Stimulated activated CD8-positive, alpha-beta memory T cell treated with anti-CD3 and anti-CD28 coated beads, Interleukin-7, amount 100 ng/mL, for 4 hours (primary cell): ENCODE results near the gene GANAB.
"Not testable (repeated sequence)": the region's sequence is repeated elsewhere in the genome, so short reads cannot be mapped to it uniquely, and the experiment has no call there.

Experiments
- DNase-seq, 2 donors: peaks; one replicate each; pipeline ENCODE4 v3.0.0-alpha.2; 2020; ENCODE audit warnings: low read depth in 2 of 2

The GANAB gene

DNA sequence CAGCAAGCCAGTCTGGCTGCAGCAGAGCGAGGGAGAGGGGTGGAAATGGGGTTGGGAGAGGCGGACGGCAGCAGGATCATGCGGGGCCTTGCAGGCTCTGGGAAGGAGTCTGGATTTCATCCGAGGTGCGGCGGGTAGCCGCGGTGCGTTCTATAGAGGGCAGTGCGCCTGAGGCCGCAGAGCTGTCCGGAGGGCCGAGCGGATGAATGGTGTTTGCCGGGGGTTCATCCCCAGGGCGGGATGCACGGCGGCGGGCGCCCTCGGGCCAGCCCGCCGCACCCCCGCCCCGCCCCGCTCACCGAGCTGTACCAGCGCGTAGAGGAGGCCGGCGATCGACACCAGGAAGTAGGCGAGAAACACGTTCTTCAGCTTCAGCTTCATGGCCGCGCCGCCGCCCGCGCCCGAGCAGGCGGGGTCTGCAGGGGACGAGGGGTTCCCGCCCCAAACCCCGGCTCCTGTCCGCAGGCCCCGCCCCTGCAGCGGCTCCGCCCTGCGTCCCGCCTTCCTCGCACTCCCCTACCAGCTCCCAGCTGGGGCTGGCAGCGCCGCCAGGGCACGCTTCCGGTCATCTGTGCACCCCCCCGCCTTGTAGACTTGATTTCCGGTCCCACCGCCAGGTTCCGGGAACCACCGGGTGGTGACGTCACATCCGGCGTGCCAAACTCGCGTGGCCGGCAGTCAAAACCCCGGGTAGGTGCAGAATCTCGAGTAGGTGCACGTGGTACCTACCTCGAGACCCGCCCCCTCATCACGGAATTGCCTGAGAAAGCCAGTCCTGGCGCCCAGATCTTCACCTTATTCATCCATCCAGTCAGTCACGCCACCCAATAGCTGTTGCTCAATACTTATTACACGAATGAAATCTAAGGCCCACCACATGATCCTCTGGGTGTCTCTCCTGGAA is 24.6 kb downstream of the GANAB start, which contains the start of gene B3GAT3:
TSS of gene B3GAT3 (minus strand) at position 420 of the 904 bp plus-strand sequence. CDS start at position 381, 39 bp downstream.
- peak; percentile 97 for DNase-seq

DNA sequence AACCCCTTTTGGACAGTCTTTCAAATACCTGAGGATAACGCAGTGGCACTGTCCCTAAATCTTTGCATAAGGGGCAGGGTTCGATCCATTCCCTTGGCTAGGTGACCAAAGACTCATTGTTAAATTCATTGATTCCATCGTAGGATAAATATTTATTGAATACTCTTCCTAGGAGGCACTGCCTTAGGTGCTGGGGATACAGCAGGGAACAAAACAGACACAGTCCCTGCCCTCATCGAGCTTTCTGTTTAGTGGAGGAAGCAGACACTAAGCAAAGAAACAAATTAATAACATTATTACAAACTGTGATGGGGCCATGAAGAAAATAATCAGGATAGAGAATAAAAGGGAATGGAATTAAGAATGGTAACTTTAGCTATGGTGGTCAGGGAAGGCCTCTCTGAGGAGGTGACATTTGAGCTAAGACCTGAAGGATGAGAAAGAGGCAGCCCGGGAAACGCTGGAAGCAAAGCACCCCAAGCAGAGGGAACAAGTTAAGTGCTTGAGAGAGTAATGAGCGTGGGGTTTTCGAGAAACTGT is 25.3 kb downstream of the GANAB start:
- no peak for DNase-seq

DNA sequence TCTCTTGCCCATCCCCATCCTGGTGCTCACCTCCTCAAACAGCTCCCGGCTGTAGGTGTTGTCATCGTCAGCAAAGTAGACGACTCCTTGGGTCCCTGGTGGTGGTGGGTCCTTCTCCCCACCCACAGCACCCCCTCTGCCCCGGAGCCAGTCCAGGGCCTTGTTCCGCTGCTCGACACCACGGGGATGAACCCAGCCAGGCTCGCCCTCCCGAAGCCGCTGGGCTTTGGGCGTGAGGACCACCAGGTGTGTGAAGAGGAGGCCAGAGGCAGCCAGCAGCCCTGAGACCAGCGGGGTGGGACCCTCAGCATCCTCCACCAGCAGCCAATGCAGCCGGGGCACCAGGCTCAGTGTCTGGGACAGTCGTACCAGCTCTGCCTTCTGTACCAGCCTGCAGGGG is 29.5 kb downstream of the GANAB start:
- DNase-seq = not testable (repeated sequence)

DNA sequence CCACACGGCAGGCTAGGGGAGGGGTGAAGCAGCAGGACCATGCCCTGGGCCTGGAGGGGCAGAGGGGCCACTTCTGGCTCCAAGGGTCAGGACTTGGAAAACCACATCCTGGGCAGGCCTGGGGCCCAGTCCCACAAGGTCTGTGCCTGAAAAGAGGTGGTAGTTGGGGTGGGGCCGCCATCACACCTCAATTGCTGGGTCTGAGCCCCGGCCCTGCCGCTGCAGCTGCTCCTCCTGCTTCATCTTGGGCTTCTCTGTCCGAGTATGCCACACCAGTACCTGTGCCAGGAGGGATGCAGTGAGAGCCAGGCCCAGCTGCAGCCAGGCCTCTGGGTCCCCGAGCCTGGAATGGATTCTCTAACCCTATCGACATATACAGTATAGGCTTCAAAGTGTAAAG is 30.9 kb downstream of the GANAB start:
- no peak for DNase-seq

DNA sequence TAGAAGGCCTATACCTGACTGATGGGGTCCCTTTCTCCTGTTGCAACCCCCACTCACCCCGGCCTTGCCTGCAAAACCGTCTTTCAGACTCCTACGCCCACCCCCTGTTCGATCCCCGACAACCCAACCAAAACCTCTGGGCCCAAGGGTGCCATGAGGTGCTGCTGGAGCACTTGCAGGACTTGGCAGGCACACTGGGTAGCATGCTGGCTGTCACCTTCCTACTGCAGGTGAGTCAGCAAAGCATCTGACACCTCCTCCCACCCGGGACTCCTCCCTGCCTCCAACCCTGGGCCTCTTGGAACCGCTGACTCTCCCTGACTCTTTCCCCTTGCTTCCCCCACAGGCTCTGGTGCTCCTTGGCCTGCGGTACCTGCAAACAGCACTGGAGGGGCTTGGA is 32.1 kb downstream of the GANAB start:
- peak in 1 of 2 donors; percentile 39 for DNase-seq

DNA sequence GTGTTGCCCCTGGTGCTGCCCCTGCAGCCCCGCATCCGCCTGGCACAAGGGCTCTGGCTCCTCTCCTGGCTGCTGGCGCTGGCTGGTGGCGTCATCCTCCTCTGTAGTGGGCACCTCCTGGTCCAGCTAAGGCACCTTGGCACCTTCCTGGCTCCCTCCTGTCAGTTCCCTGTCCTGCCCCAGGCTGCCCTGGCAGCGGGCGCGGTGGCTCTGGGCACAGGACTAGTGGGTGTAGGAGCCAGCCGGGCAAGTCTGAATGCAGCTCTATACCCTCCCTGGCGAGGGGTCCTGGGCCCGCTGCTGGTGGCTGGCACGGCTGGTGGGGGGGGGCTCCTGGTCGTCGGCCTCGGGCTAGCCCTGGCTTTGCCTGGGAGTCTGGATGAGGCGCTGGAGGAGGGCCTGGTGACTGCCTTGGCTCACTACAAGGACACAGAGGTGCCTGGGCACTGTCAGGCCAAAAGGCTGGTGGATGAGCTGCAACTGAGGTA is 33.1 kb downstream of the GANAB start:
- no peak for DNase-seq

DNA sequence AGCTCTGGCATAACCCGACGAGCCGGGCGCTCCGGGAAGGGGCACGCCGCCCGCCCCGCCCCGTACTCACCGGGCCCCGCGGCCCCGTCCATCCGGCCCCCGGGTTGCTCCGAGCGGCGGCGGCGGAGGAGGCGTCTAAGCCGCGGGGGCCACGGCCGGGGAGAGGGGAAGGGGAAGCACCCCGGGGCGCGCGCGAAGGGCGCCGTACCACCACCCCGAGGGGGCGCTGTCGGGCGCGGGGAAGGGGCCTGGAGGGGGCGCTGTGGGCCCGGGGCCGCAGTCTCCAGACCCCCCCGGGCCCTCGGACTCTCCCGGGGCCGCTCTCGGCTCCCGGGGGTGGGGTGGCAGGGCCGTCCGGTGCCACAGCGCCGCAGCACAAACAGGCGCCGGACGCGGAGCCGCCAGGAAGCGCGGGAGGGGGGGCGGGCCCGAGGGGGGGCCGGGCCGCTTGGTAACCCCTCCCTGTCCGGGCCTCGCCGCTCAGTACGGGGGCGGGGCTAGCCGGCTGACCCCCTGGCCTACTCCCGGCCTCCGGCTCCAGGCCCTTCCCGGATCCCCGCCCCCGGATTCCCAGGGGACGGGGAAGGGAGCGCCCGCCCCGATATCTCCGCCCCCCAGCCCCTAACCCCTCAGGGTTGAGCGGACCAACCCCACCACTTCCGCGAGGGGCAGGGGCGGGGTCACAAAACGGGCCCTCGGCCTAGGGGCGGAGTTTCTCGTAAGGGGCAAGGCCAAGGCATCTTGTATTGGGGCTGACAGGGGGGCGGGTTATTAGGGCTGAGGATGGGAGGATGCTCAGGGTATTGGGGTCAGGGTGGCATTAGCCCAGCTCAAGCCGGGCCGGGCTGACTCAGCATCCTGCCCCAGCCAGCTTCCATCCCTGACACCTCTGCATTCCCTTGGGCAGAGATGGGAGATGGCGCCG is 33.8 kb downstream of the GANAB start, which contains the start of the genes EML3 and ROM1:
TSS of gene EML3 (minus strand) at position 410 of the 925 bp plus-strand sequence. CDS start at position 92, 318 bp downstream.
TSS of gene ROM1 (plus strand) at position 892 of the 925 bp plus-strand sequence. CDS start at position 917, 25 bp downstream.
- peak; percentile 81 to 84 for DNase-seq

DNA sequence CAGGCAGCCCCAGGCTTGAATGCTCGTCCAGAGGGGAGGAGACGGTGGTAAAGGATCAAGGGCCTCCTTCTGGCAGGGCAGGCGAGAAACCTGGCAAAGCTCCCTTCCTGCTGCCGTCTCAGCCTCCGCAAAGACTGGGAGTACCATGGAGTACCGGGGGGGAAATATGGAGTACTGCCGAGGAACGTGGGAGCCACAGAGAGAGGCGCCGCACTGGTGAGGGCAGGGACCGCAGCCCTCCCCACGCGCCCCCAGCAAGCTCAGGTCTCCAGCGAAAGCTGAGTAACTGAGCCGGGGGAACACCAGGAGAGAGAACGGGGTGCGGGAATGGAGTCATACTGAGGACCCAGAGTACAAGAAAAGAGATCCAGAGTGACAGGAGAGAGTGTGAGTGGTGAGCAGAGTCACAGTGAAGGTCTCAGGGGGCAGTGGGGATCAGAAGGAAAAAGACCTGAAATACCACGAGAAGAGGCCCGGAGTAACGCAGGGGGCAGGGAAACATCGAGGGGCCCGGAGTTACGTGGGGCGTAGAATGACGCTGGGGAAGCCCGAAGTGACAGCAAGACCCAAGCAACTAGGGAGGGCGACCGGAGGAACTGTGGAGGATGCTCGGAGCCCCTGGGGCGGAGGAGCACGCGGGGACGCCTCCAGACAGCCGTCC is 34.6 kb downstream of the GANAB start:
- peak in 1 of 2 donors; percentile 44 for DNase-seq

DNA sequence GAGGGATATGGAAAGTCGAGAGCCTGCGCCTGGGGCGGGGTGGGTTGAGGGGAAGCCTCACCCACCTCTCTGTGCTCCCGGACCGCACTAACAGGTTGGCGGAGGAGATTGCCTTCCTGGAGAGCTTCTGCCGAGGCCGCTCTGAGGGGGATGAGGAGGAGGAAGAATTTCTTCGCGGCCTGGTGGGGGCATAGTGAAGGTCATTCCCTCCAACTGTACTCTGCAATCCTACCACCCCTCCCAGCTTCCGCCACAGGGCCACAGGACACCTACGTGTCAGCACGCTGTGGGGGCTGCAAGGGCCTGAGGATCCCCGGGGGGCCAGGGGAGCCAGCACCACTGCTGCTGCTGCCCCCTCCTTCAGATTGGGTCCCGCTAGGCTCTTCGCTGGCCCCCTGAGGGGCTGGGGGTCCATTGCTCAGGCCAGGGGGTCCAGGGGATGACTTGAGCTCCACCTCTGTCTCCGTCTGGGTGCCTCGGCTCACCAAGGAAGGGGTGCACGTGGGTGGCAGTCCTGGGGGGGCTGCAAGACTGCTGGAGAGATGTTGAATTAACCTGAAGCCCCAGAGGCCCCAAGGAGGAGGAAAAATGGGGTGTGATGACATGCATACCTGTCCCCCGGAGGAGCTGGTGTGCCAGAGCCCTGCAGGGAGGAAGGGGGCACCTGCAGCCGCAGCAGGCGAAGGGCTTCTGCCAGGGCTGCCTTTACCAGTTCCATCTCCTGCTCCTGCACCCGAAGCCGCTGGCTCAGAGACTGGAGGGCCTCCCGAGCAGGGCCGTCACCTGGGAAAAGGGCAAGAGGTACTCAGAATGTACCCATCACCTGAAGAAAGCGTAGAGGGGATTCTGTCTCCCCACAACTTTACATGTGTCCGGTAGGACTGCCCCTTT is 35.4 kb downstream of the GANAB start:
- DNase-seq = no peak

DNA sequence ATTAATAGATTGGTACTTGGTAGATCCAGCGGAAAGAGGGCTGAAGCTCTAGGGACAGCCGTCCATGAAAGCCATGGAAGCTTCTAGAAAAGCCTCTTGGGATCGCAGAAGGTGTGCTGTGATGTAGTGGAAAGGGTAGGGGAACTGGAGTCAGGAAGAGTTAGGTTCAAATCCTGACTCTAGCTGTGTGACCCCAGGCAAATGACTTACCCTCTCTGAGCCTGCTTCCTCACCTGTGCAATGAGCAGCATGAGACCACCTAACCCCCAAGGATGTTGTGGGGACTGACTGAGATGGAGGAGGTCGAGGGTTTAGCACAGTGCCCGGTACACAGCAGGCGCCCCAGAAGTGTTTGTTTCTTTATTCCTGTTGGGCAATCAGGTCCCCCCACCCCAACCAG is 36.0 kb downstream of the GANAB start:
- no peak for DNase-seq

DNA sequence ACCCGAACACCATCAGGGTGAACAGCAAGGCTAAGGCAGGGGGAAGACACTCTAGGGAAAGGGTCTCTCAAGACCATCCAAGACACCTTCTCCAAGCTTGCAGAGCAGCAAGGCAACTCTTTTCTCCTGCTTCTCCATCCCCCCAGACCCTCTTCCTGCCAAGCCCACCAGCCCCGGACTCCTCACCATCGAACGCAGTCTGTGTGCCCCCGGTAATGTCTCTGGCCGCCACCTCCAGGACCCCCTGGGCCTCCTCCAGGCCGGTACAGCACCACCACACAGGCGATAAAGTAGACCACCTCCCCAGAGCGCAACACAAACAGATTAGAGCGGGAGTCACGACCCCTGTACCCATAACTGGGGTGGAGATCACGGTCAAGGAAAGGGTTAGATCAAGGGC is 37.6 kb downstream of the GANAB start:
- DNase-seq = no peak

DNA sequence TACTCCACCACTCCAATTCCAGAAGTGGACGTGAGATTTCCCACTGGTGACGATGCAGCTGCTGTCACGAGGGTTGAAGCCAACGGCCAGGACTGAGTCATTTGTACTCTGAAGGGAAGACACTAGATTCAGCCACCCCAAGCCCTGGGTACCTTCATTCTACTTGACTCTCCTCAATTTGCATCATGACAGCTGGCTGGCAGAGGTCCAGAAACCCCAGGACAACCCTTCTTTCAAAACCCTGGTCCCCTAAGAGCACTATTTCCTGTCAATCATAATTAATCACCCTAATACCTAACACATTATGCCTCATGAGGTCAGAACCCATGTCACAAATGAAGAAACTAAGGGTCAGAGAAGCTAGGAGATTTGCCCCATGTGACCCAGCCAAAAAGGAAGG is 38.7 kb downstream of the GANAB start:
- DNase-seq = no peak

DNA sequence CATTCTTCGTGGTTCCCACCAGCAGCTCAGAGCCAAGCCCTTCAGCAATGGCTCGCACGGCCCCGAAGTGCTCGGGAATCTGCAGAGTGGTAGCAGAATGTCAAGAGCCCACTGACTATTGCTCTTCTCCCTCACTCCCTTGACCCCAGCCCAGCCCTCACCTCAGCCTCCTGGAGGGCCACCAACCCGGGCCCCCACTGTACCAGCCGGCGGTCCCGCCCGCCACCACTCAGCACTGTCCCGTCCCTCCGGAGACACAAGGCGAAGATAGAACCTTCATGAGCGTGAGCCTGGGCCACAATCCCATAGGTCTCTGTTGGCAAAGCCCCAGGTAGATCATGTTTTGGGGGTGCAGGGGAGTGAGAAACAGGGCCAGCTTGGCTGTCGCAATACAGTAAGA is 40.5 kb downstream of the GANAB start:
- no peak for DNase-seq

DNA sequence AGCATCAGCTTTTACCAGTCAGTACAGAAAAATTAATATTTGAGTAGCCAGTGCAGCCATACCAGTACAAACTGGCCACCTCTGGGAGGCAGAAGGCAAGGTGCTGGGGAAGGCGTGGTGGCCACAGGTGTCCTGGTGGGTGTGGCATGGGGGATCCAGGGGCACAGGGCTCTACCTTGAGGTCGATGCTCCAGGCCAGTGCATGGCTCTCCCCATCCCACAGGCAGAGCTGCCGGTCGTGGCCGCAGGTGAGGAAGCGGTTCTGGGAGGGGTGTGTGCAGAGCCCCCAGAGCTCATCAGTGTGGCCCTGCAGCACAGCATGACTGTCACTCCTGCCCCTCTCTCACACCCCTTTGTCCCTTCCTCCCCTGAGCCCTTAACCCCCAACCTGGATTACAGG is 40.9 kb downstream of the GANAB start:
- DNase-seq = no peak

DNA sequence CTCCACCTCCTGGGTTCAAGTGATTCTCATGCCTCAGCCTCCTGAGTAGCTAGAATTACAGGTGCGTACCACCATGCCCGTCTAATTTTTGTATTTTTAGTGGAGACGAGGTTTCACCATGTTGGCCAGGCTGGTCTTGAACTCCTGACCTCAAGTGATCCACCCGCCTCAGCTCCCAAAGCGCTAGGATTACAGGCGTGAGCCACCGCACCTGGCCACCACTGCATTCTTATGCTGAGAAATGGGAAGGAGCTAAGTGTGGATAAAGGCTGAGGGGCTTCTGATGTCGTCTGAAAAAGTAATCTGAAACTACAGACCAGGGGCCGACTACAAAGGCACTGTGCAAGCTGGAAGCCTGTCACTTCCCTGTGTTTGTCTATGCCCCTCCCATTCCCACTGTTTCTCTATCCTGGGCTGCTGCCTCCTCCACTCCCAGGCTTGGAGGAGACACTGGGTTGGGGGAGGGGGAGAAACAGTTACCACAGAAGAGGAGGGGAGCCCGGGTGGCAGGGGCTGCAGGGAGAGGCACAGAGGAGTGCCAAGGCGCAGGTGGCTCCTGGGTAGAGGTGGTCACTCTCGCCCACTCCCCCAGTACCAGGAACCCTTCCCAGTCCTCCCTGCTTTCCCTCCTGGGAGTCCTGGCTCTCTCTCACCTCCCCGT is 41.8 kb downstream of the GANAB start:
- no peak for DNase-seq

DNA sequence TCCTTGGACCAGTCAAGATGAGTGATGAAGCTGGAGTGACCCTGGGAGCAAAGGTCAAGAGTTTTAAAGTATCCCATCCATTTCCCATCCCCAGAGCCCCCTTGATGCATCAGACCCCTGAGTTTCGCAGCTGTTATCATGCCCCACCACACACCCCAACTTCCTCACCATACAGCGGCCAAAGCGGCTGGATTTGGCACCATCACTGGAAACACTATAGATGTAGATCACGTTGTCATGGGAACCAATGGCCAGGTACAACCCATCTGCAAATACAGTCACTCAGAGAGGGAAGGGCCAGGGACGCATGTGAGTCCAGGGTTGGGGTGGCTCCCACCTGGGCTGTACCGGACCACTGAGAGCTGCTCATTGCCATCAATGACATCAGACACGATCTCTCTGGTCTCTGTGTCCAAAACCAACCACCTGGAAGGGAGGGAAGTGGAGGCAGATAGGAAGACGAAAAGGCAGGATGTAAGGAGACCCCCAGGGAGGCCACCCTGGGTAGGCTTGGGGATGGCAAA is 42.6 kb downstream of the GANAB start:
- no peak for DNase-seq

DNA sequence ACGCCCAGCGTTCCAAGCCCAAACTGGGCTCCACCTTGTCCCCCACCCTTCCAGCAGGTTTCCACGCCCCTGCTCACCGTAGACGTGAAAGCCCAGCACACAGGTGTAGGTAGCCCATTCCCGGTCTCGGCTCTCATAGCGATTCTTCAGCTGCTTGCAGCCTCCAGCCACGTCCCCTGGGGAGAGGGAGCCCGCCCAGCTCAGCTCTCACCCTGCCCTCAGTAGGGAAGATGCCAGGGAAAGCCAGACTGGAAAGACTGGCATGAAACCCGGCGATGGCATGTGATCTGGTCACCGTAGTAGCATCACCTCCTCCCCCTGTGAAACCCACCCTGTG is 43.4 kb downstream of the GANAB start:
- DNase-seq = no peak

DNA sequence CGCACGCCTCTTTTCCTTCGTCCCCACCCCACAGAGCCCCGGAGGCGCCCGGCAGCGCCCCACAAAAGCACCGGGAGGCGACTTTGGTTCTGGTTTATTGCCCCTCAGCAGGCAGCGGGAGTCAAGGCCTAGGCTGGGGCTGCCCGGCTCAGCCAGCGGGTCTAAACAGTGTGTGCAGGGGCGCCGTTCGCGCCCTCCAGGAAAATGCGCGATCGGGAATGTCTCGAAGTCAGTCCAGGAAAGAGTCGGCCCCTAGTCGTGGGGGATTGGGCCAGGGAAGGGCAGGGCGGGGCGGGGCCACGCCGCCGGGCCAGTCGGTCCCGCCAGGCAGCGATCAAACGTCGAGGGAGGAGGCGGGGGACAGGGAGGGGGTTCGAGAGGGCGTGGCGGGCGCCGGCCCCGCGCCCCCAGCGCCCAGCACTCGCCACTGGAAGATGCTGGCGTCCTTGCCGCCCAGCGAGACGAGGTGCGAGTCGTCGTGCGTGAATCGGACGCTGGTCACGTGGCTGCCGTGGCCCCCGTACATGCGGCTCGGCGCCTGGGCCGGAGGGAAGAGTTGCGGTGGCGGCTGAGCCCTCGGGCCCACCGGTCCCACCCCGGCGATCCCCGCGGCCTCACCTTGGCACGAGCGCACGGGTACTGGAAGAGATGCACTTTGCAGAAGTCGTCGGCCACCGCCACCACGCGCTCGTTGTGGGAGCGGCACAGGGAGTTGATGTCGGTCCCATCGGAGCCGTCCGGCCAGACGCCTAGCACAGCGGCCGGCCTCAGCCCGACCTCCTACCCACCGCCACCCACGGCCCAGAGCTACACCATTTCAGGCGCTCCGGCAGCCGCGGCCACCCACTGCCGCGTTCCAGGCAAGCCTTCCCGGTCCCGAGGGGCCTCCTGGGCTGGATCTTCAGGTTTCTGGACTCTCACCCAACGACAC is 44.0 kb downstream of the GANAB start:
- DNase-seq = no peak
